GM21367 (cell line): Measurements from ENCODE around the gene MYBPHL.

Experiments used
- ATAC-seq: cut with Tn5 transposase; IDR thresholded peaks from one replicate; pipeline ENCODE4 v1.9.1; 2021; ENCODE audit not compliant: unreplicated experiment

Gene MYBPHL

GRCh38 chr1:109266965-109267364 is 39.8 kb downstream of the MYBPHL start:
- no peak for ATAC-seq

GRCh38 chr1:109265741-109266330 is 41.0 kb downstream of the MYBPHL start:
- ATAC-seq, result no peak

- ATAC-seq, result no peak
Observed at GRCh38 chr1:109265016-109265415, 41.8 kb downstream of the MYBPHL start.

GRCh38 chr1:109264379-109264755 is 42.4 kb downstream of the MYBPHL start:
- no peak for ATAC-seq

GRCh38 chr1:109263597-109264378 is 43.0 kb downstream of the MYBPHL start:
- peak; percentile 62 for ATAC-seq

GRCh38 chr1:109263234-109263596 is 43.6 kb downstream of the MYBPHL start:
- ATAC-seq, result no peak

GRCh38 chr1:109262231-109263055 is 44.4 kb downstream of the MYBPHL start:
- no peak for ATAC-seq

- no peak for ATAC-seq
Observed at GRCh38 chr1:109261578-109261977, 45.2 kb downstream of the MYBPHL start.

- ATAC-seq, result no peak
Observed at GRCh38 chr1:109261006-109261405, 45.8 kb downstream of the MYBPHL start.

GRCh38 chr1:109259674-109260557 is 46.9 kb downstream of the MYBPHL start:
- no peak for ATAC-seq

- no peak for ATAC-seq
Observed at GRCh38 chr1:109258481-109259466, 48.0 kb downstream of the MYBPHL start.

- ATAC-seq, result no peak
Observed at GRCh38 chr1:109257682-109258421, 49.0 kb downstream of the MYBPHL start.

- no peak for ATAC-seq
Observed at GRCh38 chr1:109256971-109257681, 49.7 kb downstream of the MYBPHL start.

GRCh38 chr1:109256085-109256484 is 50.7 kb downstream of the MYBPHL start:
- ATAC-seq, result no peak

- no peak for ATAC-seq
Observed at GRCh38 chr1:109255678-109256077, 51.1 kb downstream of the MYBPHL start.

GRCh38 chr1:109255097-109255651 is 51.6 kb downstream of the MYBPHL start:
- ATAC-seq, result no peak

GRCh38 chr1:109254621-109255096 is 52.2 kb downstream of the MYBPHL start:
- ATAC-seq, result no peak
